Right cardiac atrium (tissue), 5 donors: ENCODE data around the gene RRAGD. TPM values are rescaled to one million over a fixed set of nuclear protein-coding genes. Genes with fewer than 3 reads are reported as not detected.
"Not testable (repeated sequence)": the region's sequence is repeated elsewhere in the genome, so short reads cannot be mapped to it uniquely, and the experiment has no call there.

ENCODE experiments used
- ATAC-seq, 2 donors: fragments of 200-7000 bp; cut with Tn5 transposase; one replicate each; pipeline versions ENCODE4 v1.8.0 to v1.9.1; 2020; ENCODE audit warnings: moderate library complexity in 2 of 2, mild to moderate bottlenecking in 1 of 2
- DNase-seq, 3 donors: peaks; one replicate each; pipeline ENCODE4 v3.0.0-alpha.2; 2020
- H3K27ac ChIP-seq: one replicate; pipeline ENCODE4 v1.5.1; 2013; ENCODE audit warnings: mild to moderate bottlenecking, low read length, control low read depth, moderate library complexity
- H3K27me3 ChIP-seq: one replicate; pipeline ENCODE4 v1.6.1; 2013; ENCODE audit not compliant: control insufficient read depth, insufficient read depth
- H3K4me1 ChIP-seq: one replicate; pipeline ENCODE4 v1.6.1; 2013; ENCODE audit warnings: low read length; ENCODE audit not compliant: control insufficient read depth, insufficient read depth
- H3K4me3 ChIP-seq: one replicate; pipeline ENCODE4 v1.5.1; 2013; ENCODE audit warnings: low read length, control low read depth
- H3K9me3 ChIP-seq: one replicate; pipeline ENCODE4 v1.6.1; 2013; ENCODE audit warnings: low read length; ENCODE audit not compliant: control insufficient read depth
- WGBS: extraction: QIAGEN DNeasy Blood & Tissue Kit; methylation state at CpG from one replicate; pipeline ENCODE4 v1.1.7; 2013; 5-methylcytosine and 5-hydroxymethylcytosine counted together
- intact Hi-C, 4 donors: fragments of 100-400 bp; cut with DNase I; formaldehyde crosslinking; loops; one replicate each; pipeline versions ENCODE4 v1.11.0 to v1.14.0; 2022 to 2023
- polyA plus RNA-seq: library from polyadenylated mRNA; stranded (reverse); fragments of 200-250 nt; gene quantifications from one replicate; pipeline ENCODE4 v1.2.3, GENCODE V29; 2013
- total RNA-seq, 4 donors: library from RNA; stranded (reverse); fragmentation: NEBNext Ultra II Directional; extraction: Animal tissue kit (Norgen Biotek cat#: 25700); gene quantifications; one replicate each; pipeline ENCODE4 v1.2.1, GENCODE V29; 2021
- donor health status: healthy with polysubstance abuse.
- donor health status: DM: no; HTN: yes; CAD: no.
- donor health status: DM: no; HTN: no; CAD: no.
- donor health status: DM: no; HTN: yes; CAD: no; lungs with severe emphysema.
- donor health status: DM: yes; HTN: yes; CAD: no.

RRAGD gene
- total and polyA plus RNA-seq, 5 donors = 57.2 to 154 (median 109) TPM

DNA sequence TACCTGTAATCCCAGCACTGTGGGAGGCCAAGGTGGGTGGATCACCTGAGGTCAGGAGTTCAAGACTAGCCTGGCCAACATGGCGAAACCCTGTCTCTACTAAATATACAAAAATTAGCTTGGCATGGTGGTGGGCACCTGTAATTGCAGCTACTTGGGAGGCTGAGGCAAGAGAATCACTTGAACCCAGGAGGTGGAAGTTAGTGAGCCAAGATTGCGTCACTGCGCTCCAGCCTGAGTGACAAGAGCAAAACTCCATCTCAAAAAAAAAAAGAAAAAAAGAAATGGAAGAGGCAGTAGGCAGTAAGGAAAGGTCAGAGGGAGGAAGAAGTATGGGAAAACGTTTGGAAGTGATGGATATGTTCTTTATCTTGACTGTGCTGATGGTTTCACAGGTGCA is 14.2 kb downstream of the RRAGD start:
- ATAC-seq, intact Hi-C loops, H3K27ac ChIP-seq, H3K9me3 ChIP-seq, DNase-seq, H3K27me3 ChIP-seq, H3K4me3 ChIP-seq: not testable (repeated sequence)
- WGBS = 78% methylated on average over 4 of the region's 4 CpGs
- H3K4me1 ChIP-seq = peaks cover 11% of the 10 kb centered on the region

DNA sequence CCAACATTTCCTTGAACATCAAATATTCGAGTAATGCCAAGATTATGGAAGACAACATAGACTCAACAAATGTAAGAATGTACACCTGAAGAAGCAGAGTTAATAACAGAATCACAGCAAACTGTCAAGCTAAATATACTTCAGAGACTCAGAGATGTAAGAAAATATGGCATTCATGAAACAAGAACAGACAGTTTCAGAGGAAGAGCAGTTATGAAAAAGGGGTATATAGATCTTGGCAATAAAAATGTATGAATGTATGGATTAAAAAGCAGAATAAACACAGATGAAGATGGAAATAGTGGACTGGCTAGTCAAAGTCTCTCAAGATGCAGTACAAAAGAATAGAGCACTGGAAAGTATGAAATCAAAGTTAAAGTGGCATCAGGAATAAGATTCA is 18.4 kb downstream of the RRAGD start:
- Histone ChIP-seq H3K9me3 (no peaks in the 10 kb centered on the region), H3K4me1 (peaks cover 2% of the 10 kb centered on the region), H3K27ac (no peak overlapping the region), H3K27me3 (no peaks in the 10 kb centered on the region), H3K4me3 (no peak overlapping the region)
- DNase-seq = no peak
- 92% methylated on average over 1 of the region's 1 CpG for WGBS
- no peak for ATAC-seq
- intact Hi-C loops = no loop called here

GRCh38 chr6:89392823-89393222 is 19.2 kb downstream of the RRAGD start:
- no peak overlapping the region for H3K4me3 ChIP-seq
- intact Hi-C loops = no loop called here

DNA sequence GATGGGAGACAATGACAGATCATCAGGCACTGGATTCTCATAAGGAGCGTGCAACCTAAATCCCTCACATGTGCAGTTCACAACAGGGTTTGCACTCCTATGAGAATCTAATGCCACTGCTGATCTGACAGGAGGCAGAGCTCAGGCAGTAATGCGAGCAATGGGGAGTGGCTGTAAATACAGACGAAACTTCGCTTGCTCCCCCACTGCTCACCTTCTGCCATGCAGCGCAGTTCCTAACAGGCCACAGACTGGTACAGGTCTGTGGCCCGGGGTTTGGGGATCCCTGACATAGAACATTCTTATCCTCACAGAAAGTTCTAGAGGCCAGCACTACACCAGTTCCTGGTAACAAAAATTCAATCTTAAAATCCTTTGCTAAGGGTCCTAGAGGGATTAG is 23.2 kb downstream of the RRAGD start:
- no peak for DNase-seq
- ATAC-seq = no peak
- no peak overlapping the region for H3K4me3 ChIP-seq
- 96% methylated on average over 6 of the region's 6 CpGs for WGBS
- no peak overlapping the region for H3K27ac ChIP-seq
- intact Hi-C loops = no loop called here
- H3K27me3 ChIP-seq = no peaks in the 10 kb centered on the region
- H3K4me1 ChIP-seq = peaks cover 2% of the 10 kb centered on the region
- H3K9me3 ChIP-seq = no peaks in the 10 kb centered on the region

More at GRCh38 chr6:89392823-89393222, 19.2 kb downstream of the RRAGD start:
- DNase-seq (no peak), ATAC-seq (no peak)
- H3K4me1 ChIP-seq = peaks cover 2% of the 10 kb centered on the region
- no peak overlapping the region for H3K27ac ChIP-seq
- H3K9me3 ChIP-seq = no peaks in the 10 kb centered on the region
- no peaks in the 10 kb centered on the region for H3K27me3 ChIP-seq

- DNase-seq (no peak), ATAC-seq (no peak)
- Histone ChIP-seq H3K9me3 (no peaks in the 10 kb centered on the region), H3K27ac (no peak overlapping the region), H3K27me3 (no peaks in the 10 kb centered on the region), H3K4me3 (no peak overlapping the region), H3K4me1 (peaks cover 2% of the 10 kb centered on the region)
- WGBS = 95% methylated on average over 9 of the region's 9 CpGs
- intact Hi-C loops = no loop called here
These were observed 24.4 kb downstream of the RRAGD start for GRCh38 chr6:89387516-89388201.

DNA sequence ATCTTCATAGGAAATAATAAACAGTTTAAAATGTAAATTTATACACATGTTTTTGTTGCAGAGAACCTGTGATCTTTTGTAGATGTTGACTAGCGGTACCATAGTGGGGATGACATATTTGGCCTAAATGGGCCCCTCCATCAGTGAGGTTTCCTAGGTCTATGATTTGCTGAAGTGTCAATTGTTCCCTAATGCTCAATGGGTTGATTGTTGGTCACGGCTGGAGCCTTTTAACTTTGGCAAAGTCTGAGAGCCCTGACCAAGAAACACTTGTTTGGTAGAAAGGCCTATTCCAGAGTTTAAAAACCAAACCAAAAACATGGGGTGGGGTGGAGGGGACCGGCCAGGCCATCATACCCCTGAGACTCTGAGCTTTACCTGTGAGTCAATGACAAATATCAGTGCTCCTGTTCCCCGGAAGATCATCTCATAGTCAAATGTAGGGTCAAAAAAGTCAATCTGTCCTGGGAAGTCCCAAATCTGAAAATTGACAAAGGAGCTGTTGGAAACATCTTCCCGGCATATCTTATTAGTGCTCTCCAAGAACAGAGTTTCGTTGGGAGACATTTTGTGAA is 25.1 kb downstream of the RRAGD start:
- DNase-seq (no peak), ATAC-seq (no peak)
- H3K9me3 ChIP-seq = no peaks in the 10 kb centered on the region
- H3K4me1 ChIP-seq = no peaks in the 10 kb centered on the region
- H3K4me3 ChIP-seq = no peak overlapping the region
- 93% methylated on average over 6 of the region's 6 CpGs for WGBS
- intact Hi-C loops = no loop called here
- no peak overlapping the region for H3K27ac ChIP-seq
- H3K27me3 ChIP-seq = no peaks in the 10 kb centered on the region

- ATAC-seq (no peak), DNase-seq (no peak)
- Histone ChIP-seq H3K27ac (no peak overlapping the region), H3K4me3 (no peak overlapping the region), H3K4me1 (peaks cover 1% of the 10 kb centered on the region), H3K27me3 (no peaks in the 10 kb centered on the region), H3K9me3 (no peaks in the 10 kb centered on the region)
- WGBS = 96% methylated on average over 7 of the region's 7 CpGs
- intact Hi-C loops = no loop called here
These were observed 26.2 kb downstream of the RRAGD start for GRCh38 chr6:89385846-89386245.

- no peaks in the 10 kb centered on the region for H3K27me3 ChIP-seq
- no peak for DNase-seq
- WGBS = 73% methylated on average over 5 of the region's 5 CpGs
- intact Hi-C loops = no loop called here
- H3K4me3 ChIP-seq = no peak overlapping the region
- H3K9me3 ChIP-seq = no peaks in the 10 kb centered on the region
- H3K4me1 ChIP-seq = peaks cover 1% of the 10 kb centered on the region
- no peak overlapping the region for H3K27ac ChIP-seq
- ATAC-seq = no peak
These were observed 26.9 kb downstream of the RRAGD start for GRCh38 chr6:89385156-89385667.

- no peaks in the 10 kb centered on the region for H3K9me3 ChIP-seq
- no peaks in the 10 kb centered on the region for H3K27me3 ChIP-seq
- WGBS = 85% methylated on average over 2 of the region's 2 CpGs
- ATAC-seq (no peak), DNase-seq (no peak)
- intact Hi-C loops = no loop called here
- H3K4me3 ChIP-seq = no peak overlapping the region
- no peak overlapping the region for H3K27ac ChIP-seq
- peaks cover 1% of the 10 kb centered on the region for H3K4me1 ChIP-seq
These were observed 31.0 kb downstream of the RRAGD start for GRCh38 chr6:89381031-89381430.

DNA sequence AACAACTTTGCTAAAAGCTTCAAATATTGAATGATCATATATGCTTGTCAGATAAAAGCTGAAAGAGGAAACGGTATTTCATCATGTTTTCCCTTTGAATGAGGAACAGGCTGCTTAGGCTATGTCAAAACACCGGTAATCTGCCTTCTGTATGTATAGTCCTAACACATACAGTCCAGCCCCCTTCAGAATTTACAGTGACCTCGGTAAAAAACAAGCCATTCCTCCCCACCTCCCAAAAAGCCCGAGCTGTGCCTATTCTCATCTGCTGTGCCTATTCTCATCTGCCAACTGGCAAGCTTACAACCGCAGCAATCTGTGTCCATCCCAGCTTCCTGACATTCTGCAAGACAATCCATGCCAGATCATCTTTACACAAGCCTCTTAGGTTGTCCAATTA is 32.8 kb downstream of the RRAGD start:
- H3K27me3 ChIP-seq = no peaks in the 10 kb centered on the region
- H3K4me3 ChIP-seq = no peak overlapping the region
- peaks cover 4% of the 10 kb centered on the region for H3K4me1 ChIP-seq
- intact Hi-C loops = no loop called here
- H3K9me3 ChIP-seq = no peaks in the 10 kb centered on the region
- DNase-seq (no peak), ATAC-seq (peak; percentile 53 to 75)
- no peak overlapping the region for H3K27ac ChIP-seq
- 29% methylated on average over 5 of the region's 5 CpGs for WGBS

DNA sequence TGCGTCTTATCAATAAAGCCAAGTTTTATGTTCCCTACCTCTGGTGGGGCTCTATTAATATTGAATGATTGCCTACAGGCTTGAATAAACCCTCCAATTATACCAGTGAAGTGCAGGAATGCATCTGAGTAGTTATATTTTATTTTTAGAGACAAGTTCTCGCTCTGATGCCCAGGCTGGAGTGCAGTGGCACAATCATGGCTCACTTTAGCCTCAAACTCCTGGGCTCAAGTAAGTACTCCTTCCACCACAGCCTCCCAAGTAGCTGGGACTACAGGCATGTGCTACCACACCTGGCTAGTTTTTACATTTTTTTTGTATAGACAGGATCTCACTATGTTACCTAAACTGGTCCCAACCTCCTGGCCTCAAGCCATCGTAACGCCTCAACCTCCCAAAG is 33.4 kb downstream of the RRAGD start:
- Histone ChIP-seq H3K27ac (peak overlapping the region; percentile 32), H3K4me3 (no peak overlapping the region), H3K27me3 (no peaks in the 10 kb centered on the region), H3K9me3 (no peaks in the 10 kb centered on the region), H3K4me1 (peaks cover 4% of the 10 kb centered on the region)
- DNase-seq (no peak), ATAC-seq (peak in 1 of 2 donors; percentile 23)
- intact Hi-C loops = no loop called here
- 82% methylated on average over 4 of the region's 4 CpGs for WGBS
